Lung (tissue), 12 donors: ENCODE data around the gene PHF21B. TPM values are rescaled to one million over a fixed set of nuclear protein-coding genes. Genes with fewer than 3 reads are reported as not detected.

Experiments used
- ATAC-seq: fragments of 200-7000 bp; cut with Tn5 transposase; one replicate; pipeline ENCODE4 v1.9.1; 2020; ENCODE audit warnings: moderate number of reproducible peaks; ENCODE audit not compliant: insufficient read depth, low FRiP score
- DNase-seq, 3 donors: peaks; one replicate each; pipeline ENCODE4 v3.0.0-alpha.2; 2013 to 2017
- H3K27ac ChIP-seq, 2 donors: one replicate each; pipeline ENCODE4 v1.5.1; 2013; ENCODE audit warnings: mild to moderate bottlenecking in 2 of 2, moderate library complexity in 2 of 2, control low read depth in 1 of 2, inconsistent platforms in 1 of 2, low read depth in 1 of 2, low read length in 1 of 2
- H3K27me3 ChIP-seq, 3 donors: one replicate each; pipeline ENCODE4 v1.5.1; 2013; ENCODE audit warnings: low read length in 2 of 3; ENCODE audit not compliant: control insufficient read depth in 3 of 3, insufficient read depth in 3 of 3
- H3K36me3 ChIP-seq, 4 donors: one replicate each; pipeline ENCODE4 v1.5.1; 2013; ENCODE audit warnings: low read length in 4 of 4, mild to moderate bottlenecking in 1 of 4, moderate library complexity in 1 of 4; ENCODE audit not compliant: control insufficient read depth in 4 of 4, insufficient read depth in 4 of 4
- H3K4me1 ChIP-seq, 5 donors: one replicate each; pipeline ENCODE4 v1.5.1; 2013; ENCODE audit warnings: low read length in 5 of 5, mild to moderate bottlenecking in 2 of 5, moderate library complexity in 1 of 5; ENCODE audit not compliant: control insufficient read depth in 5 of 5, insufficient read depth in 5 of 5
- H3K4me3 ChIP-seq: one replicate; pipeline ENCODE4 v1.5.1; 2013; ENCODE audit warnings: mild to moderate bottlenecking, control low read depth, moderate library complexity
- H3K9ac ChIP-seq, 2 donors: one replicate each; pipeline ENCODE4 v1.5.1; 2013; ENCODE audit warnings: low read length in 2 of 2, control low read depth in 1 of 2; ENCODE audit not compliant: insufficient read depth in 1 of 2
- H3K9me3 ChIP-seq, 4 donors: one replicate each; pipeline ENCODE4 v1.5.1; 2013; ENCODE audit warnings: low read length in 3 of 4, mild to moderate bottlenecking in 1 of 4, moderate library complexity in 1 of 4; ENCODE audit not compliant: control insufficient read depth in 4 of 4, insufficient read depth in 3 of 4
- WGBS, 2 donors: extraction: QIAGEN DNeasy Blood & Tissue Kit; methylation state at CpG; one replicate each; pipeline ENCODE4 v1.1.7; 2013; 5-methylcytosine and 5-hydroxymethylcytosine counted together
- polyA plus RNA-seq, 2 donors: library from polyadenylated mRNA; stranded (reverse); fragments of 200-250 nt; gene quantifications; one replicate each; pipeline ENCODE4 v1.2.1, GENCODE V29; 2013
- total RNA-seq, 2 donors: library from RNA; depleted of rRNA in 1 of 2; stranded (reverse); fragments of >200 nt in 1 of 2; gene quantifications; one replicate each; pipeline ENCODE4 v1.2.1, GENCODE V29; 2014 to 2021
- TF ChIP-seq, protein P1 (sequence below): IDR thresholded peaks from 2 replicates; pipeline ENCODE4 v1.5.1; 2012; ENCODE audit warnings: mild to moderate bottlenecking; ENCODE audit errors: control extremely low read depth, extremely low read depth
- donor health status: control.
- donor health status: control.
- donor health status: Bipolar disorder and iron deficiency.
- donor health status: healthy.
- donor health status: DM: yes; HTN: yes; CAD: no.

PHF21B gene
- total and polyA plus RNA-seq, 4 donors, result 0.03 to 0.43 (median 0.26) TPM

GRCh38 chr22:45029501-45029900, 19.7 kb upstream of the PHF21B start:
- no peak overlapping the region for H3K4me3 ChIP-seq
- 72 to 84% methylated on average over 6 of the region's 6 CpGs for WGBS, 2 donors
- H3K27ac ChIP-seq, result no peak overlapping the region
- ATAC-seq (no peak), DNase-seq (no peak)
- H3K9ac ChIP-seq, result no peak overlapping the region
- H3K36me3 ChIP-seq, result no peaks in the 10 kb centered on the region
- peaks cover 0 to 11% (median 4%) of the 10 kb centered on the region in 3 donors for H3K27me3 ChIP-seq
- H3K4me1 ChIP-seq, result no peaks in the 10 kb centered on the region
- TF ChIP-seq, protein P1, sequence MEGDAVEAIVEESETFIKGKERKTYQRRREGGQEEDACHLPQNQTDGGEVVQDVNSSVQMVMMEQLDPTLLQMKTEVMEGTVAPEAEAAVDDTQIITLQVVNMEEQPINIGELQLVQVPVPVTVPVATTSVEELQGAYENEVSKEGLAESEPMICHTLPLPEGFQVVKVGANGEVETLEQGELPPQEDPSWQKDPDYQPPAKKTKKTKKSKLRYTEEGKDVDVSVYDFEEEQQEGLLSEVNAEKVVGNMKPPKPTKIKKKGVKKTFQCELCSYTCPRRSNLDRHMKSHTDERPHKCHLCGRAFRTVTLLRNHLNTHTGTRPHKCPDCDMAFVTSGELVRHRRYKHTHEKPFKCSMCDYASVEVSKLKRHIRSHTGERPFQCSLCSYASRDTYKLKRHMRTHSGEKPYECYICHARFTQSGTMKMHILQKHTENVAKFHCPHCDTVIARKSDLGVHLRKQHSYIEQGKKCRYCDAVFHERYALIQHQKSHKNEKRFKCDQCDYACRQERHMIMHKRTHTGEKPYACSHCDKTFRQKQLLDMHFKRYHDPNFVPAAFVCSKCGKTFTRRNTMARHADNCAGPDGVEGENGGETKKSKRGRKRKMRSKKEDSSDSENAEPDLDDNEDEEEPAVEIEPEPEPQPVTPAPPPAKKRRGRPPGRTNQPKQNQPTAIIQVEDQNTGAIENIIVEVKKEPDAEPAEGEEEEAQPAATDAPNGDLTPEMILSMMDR, result no peak
- H3K9me3 ChIP-seq, result peaks cover 0 to 3% (median 0%) of the 10 kb centered on the region in 4 donors

- no peaks in the 10 kb centered on the region for H3K4me1 ChIP-seq
- ATAC-seq, result no peak
- no peaks in the 10 kb centered on the region for H3K36me3 ChIP-seq
- H3K27ac ChIP-seq, result no peak overlapping the region
- WGBS, 2 donors, result 48 to 58% methylated on average over 6 of the region's 6 CpGs
- TF ChIP-seq, protein P1, result no peak
- H3K27me3 ChIP-seq, result peaks cover 0 to 19% (median 9%) of the 10 kb centered on the region in 3 donors
- H3K9me3 ChIP-seq, result peaks cover 0 to 3% (median 0%) of the 10 kb centered on the region in 4 donors
- no peak overlapping the region for H3K4me3 ChIP-seq
- no peak overlapping the region for H3K9ac ChIP-seq
- no peak for DNase-seq
Measured at GRCh38 chr22:45026511-45026910, 16.7 kb upstream of the PHF21B start.

DNA sequence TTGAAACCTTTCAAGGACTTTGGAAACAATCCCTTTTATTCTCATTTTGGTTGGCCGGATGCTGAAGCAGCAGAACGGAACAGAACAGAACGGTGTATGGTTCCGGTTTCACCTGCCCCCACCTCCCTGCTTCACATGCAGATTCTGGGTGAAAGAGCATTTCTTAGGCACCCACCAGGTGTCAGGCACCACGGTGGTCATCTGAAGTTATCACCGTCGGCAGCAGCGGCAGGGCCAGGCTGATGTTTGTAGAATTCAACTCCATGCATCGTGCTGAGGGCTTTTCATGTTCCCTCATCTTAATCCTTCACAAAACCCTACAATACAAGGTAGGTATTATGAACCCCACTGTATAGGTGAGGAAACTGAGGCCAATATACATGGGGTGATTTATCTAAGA, 13.6 kb upstream of the PHF21B start:
- TF ChIP-seq, protein P1, result no peak
- no peaks in the 10 kb centered on the region for H3K4me1 ChIP-seq
- H3K27me3 ChIP-seq, result peaks cover 0 to 15% (median 10%) of the 10 kb centered on the region in 3 donors
- H3K27ac ChIP-seq, result no peak overlapping the region
- no peak overlapping the region for H3K4me3 ChIP-seq
- peaks cover 0 to 3% (median 0%) of the 10 kb centered on the region in 4 donors for H3K9me3 ChIP-seq
- no peaks in the 10 kb centered on the region for H3K36me3 ChIP-seq
- DNase-seq, result no peak
- no peak for ATAC-seq
- WGBS, 2 donors, result 24 to 25% methylated on average over 9 of the region's 9 CpGs
- no peak overlapping the region for H3K9ac ChIP-seq
